Esophagus muscularis mucosa (tissue), 4 donors: ENCODE results near the gene CCDC185. TPM values are rescaled to one million over a fixed set of nuclear protein-coding genes. Genes with fewer than 3 reads are reported as not detected.

Source experiments
- small RNA-seq, 3 donors: library from RNA; depleted of rRNA; stranded (forward); fragments of <200 nt; gene quantifications; one replicate each; pipeline ENCODE3, GENCODE V24; 2016
- total RNA-seq, 4 donors: library from RNA; depleted of rRNA; stranded (reverse); fragments of >200 nt; gene quantifications; one replicate each; pipeline versions ENCODE4 v1.1.0 to v1.2.1, GENCODE V29; 2016

Gene CCDC185
- total RNA-seq, 4 donors from 2014 or later, result not detected

Small RNA genes lying within 50 kb of the gene (small RNA-seq; reads per million reads assigned to genes)
- 0 reads per million in 3 donors for gene RNU4-57P

Other genes with a start within 250 kb of the CCDC185 start
- 1 to 10 TPM; 1.1 to 3.3 (median 1.8) TPM for gene SUSD4, start 29.2 kb upstream of the CCDC185 start, total RNA-seq